ENCODE results near the gene PKN3. TPM values are rescaled to one million over a fixed set of nuclear protein-coding genes. Genes with fewer than 3 reads are reported as not detected.

PKN3 gene
- total and polyA plus RNA-seq, 2 of the 13 experiments (the other 11 are each of a cell fraction or from before 2014, with no cell fraction given): 10.5 to 13.2 TPM

GRCh38 chr9:128765499-128765898 lies 63.2 kb downstream of the PKN3 start:
- intact Hi-C loops (cut with micrococcal nuclease; ENCODE audit: unreplicated experiment) (no loop called here), in situ Hi-C loops (cut with HindIII; ENCODE audit: extremely low pct_ligation_motif_present, low pct_unique_long_range_greater_than_20kb) (no loop called here)
- Histone ChIP-seq H2AFZ (ENCODE audit: low read length) (no peak overlapping the region), H3K4me2 (ENCODE audit: low read depth, low read length) (peak overlapping the region; percentile 63), H3K4me3 (replicated peaks in 1 of 3; ENCODE audit: insufficient read depth in 1 of 3, low read depth in 2 of 3, low read length in 3 of 3) (no peak overlapping the region), H3K36me3 (replicated peaks in 1 of 2; ENCODE audit: control insufficient read depth in 1 of 2, insufficient read depth in 2 of 2, low read length in 2 of 2) (no peaks in the 10 kb centered on the region), H3K9ac (ENCODE audit: insufficient read depth, low read depth, low read length) (no peak overlapping the region), H3K4me1 (ENCODE audit: insufficient read depth, low read length) (peaks cover 54% of the 10 kb centered on the region), H4K20me1 (ENCODE audit: insufficient read depth, low read length) (no peaks in the 10 kb centered on the region), H3K27me3 (ENCODE audit: control insufficient read depth in 1 of 2, insufficient read depth in 2 of 2, low read length in 2 of 2) (no peaks in the 10 kb centered on the region), H3K27ac (ENCODE audit: extremely low read length, insufficient read depth, low read length) (peak overlapping the region; percentile 41), H3K79me2 (ENCODE audit: insufficient read depth, low read length) (peaks cover 5% of the 10 kb centered on the region), H3K9me3 (ENCODE audit: low read length) (no peaks in the 10 kb centered on the region)
- no TSS peak for BruUV-seq (replicated peaks)
- FAIRE-seq (peak; percentile 43), ATAC-seq (peak; percentile 83), DNase-seq (ENCODE audit: low spot score) (peak; percentile 37)
- CTCF ChIA-PET (ENCODE audit: low intra/inter-chr PET ratio, low total read pairs): interaction anchor here (1.2 kb wide), 1 partner anchor 63 kb away, joined by 3 read pairs; the partner anchor contains the start of gene PKN3
- WGBS (ENCODE audit: low lambda C conversion rate): 7% methylated on average over 3 of the region's 3 CpGs
- POLR2A ChIA-PET: interaction anchor here (0.6 to 1.7 kb wide), 3 partner anchors 19 to 53 kb away, joined by 3 to 8 read pairs (median 4); partner anchors contain the start of genes ENDOG and ZDHHC12
- TF ChIP-seq HNF1A (IDR thresholded peaks at IDR 0.05; ENCODE audit: low read depth) (peak; percentile 88), HNF1A (CRISPR knock-in tag; IDR thresholded peaks at IDR 0.05; ENCODE audit: borderline replicate concordance) (peak; percentile 84; the same call in 1 of the 2 replicates), LCORL (IDR thresholded peaks at IDR 0.05) (no peak), LCORL (CRISPR knock-in tag; IDR thresholded peaks at IDR 0.05) (peak; percentile 40; the same call in 1 of the 2 replicates), ETS1 (CRISPR knock-in tag; IDR thresholded peaks at IDR 0.05) (no peak), RORA (CRISPR knock-in tag; IDR thresholded peaks at IDR 0.05) (no peak), FOXA3 (CRISPR knock-in tag; IDR thresholded peaks at IDR 0.05) (peak; percentile 75), ATF4 (CRISPR knock-in tag; IDR thresholded peaks at IDR 0.05) (no peak), ZNF550 (CRISPR knock-in tag; IDR thresholded peaks at IDR 0.05; ENCODE audit: borderline replicate concordance) (no peak), PAXIP1 (CRISPR knock-in tag; conservative IDR thresholded peaks at IDR 0.05) (peak; percentile 64), ZNF740 (CRISPR knock-in tag; IDR thresholded peaks at IDR 0.05) (peak; percentile 25; the same call in 1 of the 2 replicates), SKI (IDR thresholded peaks at IDR 0.05; ENCODE audit: partially characterized antibody) (peak; percentile 90), CREM (IDR thresholded peaks at IDR 0.05) (0 out of 2 replicates have a peak, but pooled peaks have one; percentile 30), CREM (CRISPR knock-in tag; IDR thresholded peaks at IDR 0.05) (no peak), ZNF468 (CRISPR knock-in tag; IDR thresholded peaks at IDR 0.05) (no peak)
